T-cell (primary cell): ENCODE measurements around the gene GCK. TPM values are rescaled to one million over a fixed set of nuclear protein-coding genes. Genes with fewer than 3 reads are reported as not detected.

Experiments used
- ATAC-seq, 4 experiments: fragments of 200-7000 bp in 3 of 4; fragments of 150-1000 bp in 1 of 4; cut with Tn5 transposase; replicated peaks in 1 of 4; 1 replicate in 3 of 4; 2 replicates in 1 of 4; pipeline ENCODE4 v1.10.0; 2021; ENCODE audit warnings: moderate library complexity in 3 of 4, mild to moderate bottlenecking in 2 of 4, moderate number of reproducible peaks in 1 of 4
- CTCF ChIA-PET, 2 donors: fragments of 300-600 bp; sonication (Branson Sonifier 250); formaldehyde crosslinking; loops; one replicate each; lab custom pipeline; 2022; ENCODE audit warnings: antibody characterized with exemption in 2 of 2; lab: Charles Lee
- POLR2A ChIA-PET, 2 donors: fragments of 300-600 bp; sonication (Branson Sonifier 250); formaldehyde crosslinking; loops; one replicate each; lab custom pipeline; 2022; ENCODE audit warnings: antibody characterized with exemption in 2 of 2; lab: Charles Lee
- DNase-seq, 35 experiments: peaks; one replicate each; pipeline versions ENCODE4 v3.0.0 to v3.0.0-alpha.2; 2013 to 2023
- H3K27ac ChIP-seq: one replicate; pipeline ENCODE4 v1.5.1; 2013; ENCODE audit warnings: low read length
- H3K27me3 ChIP-seq, 2 experiments: replicated peaks in 1 of 2; 1 replicate in 1 of 2; 2 replicates in 1 of 2; pipeline versions ENCODE4 v1.6.1 to v1.7.0; 2013; ENCODE audit warnings: low read length in 1 of 2, mixed read lengths in 1 of 2; ENCODE audit not compliant: control insufficient read depth in 2 of 2, insufficient read depth in 2 of 2; ENCODE audit errors: extremely low read depth in 1 of 2
- H3K36me3 ChIP-seq, 2 donors: 1 replicate in 1 of 2; 2 replicates in 1 of 2; pipeline versions ENCODE4 v1.6.1 to v1.7.0; 2013; ENCODE audit warnings: low read length in 1 of 2; ENCODE audit not compliant: control insufficient read depth in 2 of 2, insufficient read depth in 1 of 2; ENCODE audit errors: extremely low read depth in 1 of 2
- H3K4me1 ChIP-seq, 2 experiments: 1 replicate in 1 of 2; 2 replicates in 1 of 2; pipeline versions ENCODE4 v1.6.1 to v1.7.0; 2013; ENCODE audit warnings: low read length in 2 of 2, mixed read lengths in 1 of 2; ENCODE audit not compliant: insufficient read depth in 2 of 2, control insufficient read depth in 1 of 2; ENCODE audit errors: extremely low read depth in 1 of 2
- H3K4me3 ChIP-seq, 2 donors: 1 replicate in 1 of 2; 2 replicates in 1 of 2; pipeline versions ENCODE4 v1.5.1 to v1.7.0; 2013; ENCODE audit warnings: mild to moderate bottlenecking in 2 of 2, low read length in 1 of 2, moderate library complexity in 1 of 2; ENCODE audit not compliant: control insufficient read depth in 1 of 2; ENCODE audit errors: extremely low read depth in 1 of 2
- H3K9me3 ChIP-seq: 2 replicates; pipeline ENCODE4 v1.7.0; 2013
- H3K27ac Mint-ChIP-seq, 2 donors: one replicate each; pipeline ENCODE4 v1.8.0; 2020 to 2021; ENCODE audit warnings: mild to moderate bottlenecking in 2 of 2, mixed read lengths in 2 of 2
- H3K27me3 Mint-ChIP-seq, 2 donors: one replicate each; pipeline ENCODE4 v1.8.0; 2021 to 2022; ENCODE audit warnings: mixed read lengths in 2 of 2
- H3K36me3 Mint-ChIP-seq: one replicate; pipeline ENCODE4 v1.8.0; 2021; ENCODE audit warnings: mixed read lengths
- H3K4me1 Mint-ChIP-seq, 3 donors: one replicate each; pipeline ENCODE4 v1.8.0; 2020 to 2022; ENCODE audit warnings: mixed read lengths in 3 of 3, mild to moderate bottlenecking in 1 of 3
- H3K4me3 Mint-ChIP-seq, 3 donors: one replicate each; pipeline ENCODE4 v1.8.0; 2020 to 2022; ENCODE audit warnings: mild to moderate bottlenecking in 3 of 3, mixed read lengths in 3 of 3, moderate library complexity in 3 of 3
- H3K9me3 Mint-ChIP-seq, 3 donors: one replicate each; pipeline ENCODE4 v1.8.0; 2020 to 2022; ENCODE audit warnings: mixed read lengths in 3 of 3
- WGBS: methylation state at CpG from one replicate; pipeline ENCODE4 v1.1.5; 2013; ENCODE audit warnings: missing lambda C conversion rate; ENCODE audit not compliant: insufficient coverage; 5-methylcytosine and 5-hydroxymethylcytosine counted together
- total RNA-seq, 35 experiments: library from RNA in 6 of 35; stranded (reverse) in 6 of 35; fragments of 120-200 nt in 1 of 35; gene quantifications; one replicate each; pipeline versions ENCODE4 v1.2.1 to v1.2.4 and lab custom pipeline; 2013 to 2026

The GCK gene
- total RNA-seq, 5 donors from 2014 or later (not counting 1 experiment from before 2014, with no cell fraction given): 0.28 to 0.82 (median 0.43) TPM; not detected in 1

DNA sequence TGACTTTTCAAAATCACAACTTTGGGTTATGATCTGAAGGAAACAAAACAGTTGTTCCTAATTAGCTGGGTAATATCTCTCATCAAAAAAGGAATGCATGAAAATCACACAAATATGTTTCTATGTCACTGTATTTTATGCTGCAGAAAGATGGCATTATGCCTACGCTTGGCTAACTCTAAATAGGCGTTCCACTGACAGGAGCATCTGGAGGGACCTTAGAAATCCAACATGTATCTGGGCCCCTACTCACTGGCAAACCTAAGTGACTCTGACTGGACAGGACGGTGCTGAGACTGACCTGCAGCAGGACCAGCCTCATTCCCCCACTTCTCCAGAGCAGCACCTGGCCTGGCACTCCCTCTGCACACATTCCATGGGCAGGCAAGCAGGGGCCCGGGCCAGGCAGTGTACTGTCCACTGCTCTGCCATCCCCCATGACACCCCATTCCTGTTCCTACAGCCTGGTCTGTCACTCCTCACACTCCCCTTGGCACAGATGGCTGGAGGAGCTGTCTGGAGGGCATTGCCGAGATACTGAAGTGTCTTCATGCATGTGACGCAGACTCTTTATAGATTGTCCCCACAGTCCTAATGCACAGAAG lies 45.5 kb downstream of the GCK start:
- Histone ChIP-seq H3K9me3 (no peaks in the 10 kb centered on the region), H3K36me3 (no peaks in the 10 kb centered on the region), H3K27ac (no peak overlapping the region), H3K27me3 (peaks cover 0 to 46% of the 10 kb centered on the region in 2 experiments), H3K4me3 (no peak overlapping the region), H3K4me1 (peaks cover 4 to 19% of the 10 kb centered on the region in 2 experiments)
- ChIA-PET CTCF (interaction anchor here in 1 of 2 donors (0.8 kb wide), 1 partner anchor 124 kb away, joined by 4 read pairs; no protein-coding TSS in a partner anchor), POLR2A (no interaction called here)
- WGBS: 88% methylated on average over 4 of the region's 6 CpGs
- Mint-ChIP-seq H3K4me1 (peaks cover 6 to 11% (median 10%) of the 10 kb centered on the region in 3 donors), H3K36me3 (no peaks in the 10 kb centered on the region), H3K9me3 (no peaks in the 10 kb centered on the region), H3K27ac (no peak overlapping the region), H3K4me3 (no peak overlapping the region), H3K27me3 (peaks cover 0 to 11% of the 10 kb centered on the region in 2 donors)
- DNase-seq (no peak), ATAC-seq (no peak)

DNA sequence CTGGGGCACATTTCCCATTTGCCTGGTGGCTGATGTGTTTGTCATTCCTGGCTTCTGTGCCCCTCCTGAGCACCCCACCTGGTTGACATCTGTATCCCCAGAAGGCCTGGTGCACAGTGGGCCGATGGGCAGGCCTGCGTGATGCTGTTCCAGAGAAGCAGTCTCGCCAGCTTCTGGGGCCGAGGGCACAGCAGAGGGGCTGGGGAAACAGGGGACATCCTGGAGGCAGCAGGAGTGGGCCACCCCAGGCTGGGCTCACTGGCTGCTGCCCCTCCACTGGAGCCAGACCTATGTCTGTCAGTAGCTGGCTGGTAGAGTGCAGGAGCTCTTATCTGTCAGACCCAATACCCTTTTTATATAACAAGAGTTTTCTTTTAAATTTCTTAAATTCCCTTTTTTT lies 47.2 kb downstream of the GCK start:
- POLR2A ChIA-PET: interaction anchor here in 1 of 2 donors (0.6 kb wide), 1 partner anchor 15 kb away, joined by 3 read pairs; no protein-coding TSS in a partner anchor
- peaks cover 0 to 11% of the 10 kb centered on the region in 2 donors for H3K27me3 Mint-ChIP-seq
- no peak for DNase-seq
- H3K36me3 ChIP-seq: no peaks in the 10 kb centered on the region
- no peak overlapping the region for H3K4me3 ChIP-seq
- H3K4me1 ChIP-seq: peaks cover 4 to 19% of the 10 kb centered on the region in 2 experiments
- peaks cover 6 to 11% (median 10%) of the 10 kb centered on the region in 3 donors for H3K4me1 Mint-ChIP-seq
- 91% methylated on average over 4 of the region's 4 CpGs for WGBS
- H3K36me3 Mint-ChIP-seq: no peaks in the 10 kb centered on the region
- H3K9me3 ChIP-seq: no peaks in the 10 kb centered on the region
- H3K27ac ChIP-seq: no peak overlapping the region
- ATAC-seq: no peak
- no peak overlapping the region for H3K27ac Mint-ChIP-seq
- no peaks in the 10 kb centered on the region for H3K9me3 Mint-ChIP-seq
- no peak overlapping the region for H3K4me3 Mint-ChIP-seq
- peaks cover 0 to 49% of the 10 kb centered on the region in 2 experiments for H3K27me3 ChIP-seq
- CTCF ChIA-PET: no interaction called here

- H3K27ac Mint-ChIP-seq: no peak within 1 kb of the TSS
These were observed 47.9 kb downstream of the GCK start, which contains the start of gene MYL7 for GRCh38 chr7:44141221-44141850. Gene MYL7 (minus strand): TSS chr7:44141332. CDS start chr7:44141305, 27 bp downstream.

DNA sequence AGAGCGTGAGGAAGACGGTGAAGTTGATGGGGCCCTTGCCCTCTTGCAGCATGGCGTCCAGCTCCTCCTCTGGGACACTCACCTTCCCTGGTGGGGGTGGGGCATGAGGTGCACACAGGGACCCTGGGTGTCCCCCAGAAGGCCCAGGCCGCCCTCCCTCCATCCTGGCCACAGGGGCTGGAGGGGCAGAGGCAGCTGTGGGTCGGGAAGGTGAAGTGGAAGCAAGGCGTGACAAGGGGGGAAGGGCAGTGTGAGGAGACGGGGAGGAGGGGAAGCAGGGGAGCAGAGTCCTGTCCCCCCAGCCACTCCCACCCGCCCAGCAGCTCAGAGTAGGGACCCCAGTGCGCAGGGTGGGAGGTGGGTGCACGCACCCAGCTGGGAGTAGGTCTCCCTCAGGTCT lies 48.9 kb downstream of the GCK start:
- no peak for DNase-seq

More at GRCh38 chr7:44141221-44141850, 47.9 kb downstream of the GCK start, which contains the start of gene MYL7:
- DNase-seq: no peak
- Histone ChIP-seq H3K36me3 (no peaks in the 10 kb centered on the region), H3K4me1 (peaks cover 4 to 14% of the 10 kb centered on the region in 2 experiments), H3K4me3 (no peak within 1 kb of the TSS), H3K27me3 (peaks cover 0 to 44% of the 10 kb centered on the region in 2 experiments), H3K9me3 (no peaks in the 10 kb centered on the region), H3K27ac (no peak within 1 kb of the TSS)
- 78% methylated on average over 4 of the region's 6 CpGs for WGBS
- Mint-ChIP-seq H3K36me3 (no peaks in the 10 kb centered on the region), H3K4me1 (peaks cover 6 to 9% (median 7%) of the 10 kb centered on the region in 3 donors), H3K4me3 (no peak within 1 kb of the TSS), H3K27me3 (peaks cover 0 to 7% of the 10 kb centered on the region in 2 donors), H3K9me3 (no peaks in the 10 kb centered on the region)
- CTCF ChIA-PET: no interaction called here
- POLR2A ChIA-PET: no interaction called here
- no peak for ATAC-seq

DNA sequence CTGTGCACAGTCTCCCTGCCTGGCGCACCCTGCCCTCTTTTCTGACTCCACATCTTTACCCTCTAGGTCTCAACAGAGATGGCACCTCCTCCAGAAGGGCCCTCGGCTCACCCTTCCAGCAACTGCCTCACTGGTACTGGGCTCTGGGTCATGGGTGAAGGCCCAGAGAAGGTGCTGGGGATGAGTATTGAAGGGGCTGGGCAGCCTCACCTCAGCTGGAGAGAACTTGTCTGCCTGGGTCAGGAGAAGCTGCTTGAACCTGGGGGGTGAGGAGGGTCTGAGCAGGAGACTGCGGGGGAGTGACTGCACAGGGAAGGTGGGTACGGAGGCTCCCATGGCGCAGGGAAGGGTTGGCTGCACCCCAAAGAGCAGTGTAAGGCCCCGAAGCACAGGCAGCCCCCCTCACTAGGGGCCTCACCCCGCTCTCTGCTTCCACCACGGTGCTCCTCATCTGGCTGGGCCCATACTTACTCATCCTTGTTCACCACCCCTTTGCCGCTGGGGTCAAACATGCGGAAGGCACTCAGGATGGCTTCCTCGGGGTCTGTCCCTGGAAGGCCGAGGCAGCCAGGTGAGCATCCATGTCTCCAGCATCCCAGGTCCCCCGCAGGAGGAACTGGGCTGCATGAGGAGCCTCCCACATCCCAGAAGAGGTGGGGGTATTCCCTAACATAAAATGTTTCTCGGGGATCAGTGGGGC lies 49.8 kb downstream of the GCK start:
- Mint-ChIP-seq H3K36me3 (no peaks in the 10 kb centered on the region), H3K4me3 (no peak overlapping the region), H3K9me3 (no peaks in the 10 kb centered on the region), H3K27ac (no peak overlapping the region), H3K27me3 (no peaks in the 10 kb centered on the region), H3K4me1 (no peaks in the 10 kb centered on the region)
- ChIA-PET POLR2A (no interaction called here), CTCF (no interaction called here)
- ATAC-seq: no peak
- Histone ChIP-seq H3K4me3 (no peak overlapping the region), H3K27ac (no peak overlapping the region), H3K27me3 (peaks cover 0 to 28% of the 10 kb centered on the region in 2 experiments), H3K9me3 (no peaks in the 10 kb centered on the region), H3K4me1 (no peaks in the 10 kb centered on the region), H3K36me3 (no peaks in the 10 kb centered on the region)
- no peak for DNase-seq
- WGBS: 91% methylated on average over 8 of the region's 14 CpGs

More for the DNA sequence above, 48.9 kb downstream of the GCK start:
- no peak for ATAC-seq
- Mint-ChIP-seq H3K4me1 (peaks cover 4% of the 10 kb centered on the region in 3 donors), H3K9me3 (no peaks in the 10 kb centered on the region), H3K27me3 (peaks cover 0 to 4% of the 10 kb centered on the region in 2 donors), H3K27ac (no peak overlapping the region), H3K4me3 (no peak overlapping the region), H3K36me3 (no peaks in the 10 kb centered on the region)
- peaks cover 0 to 5% of the 10 kb centered on the region in 2 experiments for H3K4me1 ChIP-seq
- no peak overlapping the region for H3K27ac ChIP-seq
- no peaks in the 10 kb centered on the region for H3K9me3 ChIP-seq
- no peaks in the 10 kb centered on the region for H3K36me3 ChIP-seq
- ChIA-PET POLR2A (no interaction called here), CTCF (no interaction called here)
- H3K27me3 ChIP-seq: peaks cover 0 to 37% of the 10 kb centered on the region in 2 experiments
- WGBS: 94% methylated on average over 3 of the region's 10 CpGs
- H3K4me3 ChIP-seq: no peak overlapping the region

DNA sequence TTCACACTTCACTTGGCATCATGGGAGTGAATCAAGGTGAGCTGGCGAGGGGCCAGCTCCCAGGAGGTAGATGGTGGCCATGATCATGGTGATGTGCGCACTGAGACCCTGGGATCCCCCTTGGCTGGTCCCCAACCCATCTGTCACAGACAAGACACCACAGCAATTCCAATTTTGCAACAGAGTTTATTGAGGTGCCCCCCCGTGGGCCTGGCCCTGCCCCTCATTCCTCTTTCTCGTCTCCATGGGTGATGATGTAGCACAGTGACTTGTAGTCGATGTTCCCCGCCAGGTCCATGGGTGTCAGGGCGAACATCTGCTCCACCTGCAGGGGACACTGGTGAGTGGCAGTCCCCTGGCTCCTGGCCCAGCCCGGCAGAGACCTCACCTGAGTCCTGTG lies 50.5 kb downstream of the GCK start:
- WGBS: 87% methylated on average over 5 of the region's 8 CpGs
- no peaks in the 10 kb centered on the region for H3K36me3 Mint-ChIP-seq
- POLR2A ChIA-PET: no interaction called here
- H3K4me3 ChIP-seq: no peak overlapping the region
- DNase-seq (no peak), ATAC-seq (no peak)
- no peaks in the 10 kb centered on the region for H3K27me3 Mint-ChIP-seq
- H3K27ac Mint-ChIP-seq: no peak overlapping the region
- no peak overlapping the region for H3K27ac ChIP-seq
- no peak overlapping the region for H3K4me3 Mint-ChIP-seq
- H3K4me1 Mint-ChIP-seq: no peaks in the 10 kb centered on the region
- H3K4me1 ChIP-seq: no peaks in the 10 kb centered on the region
- H3K9me3 Mint-ChIP-seq: no peaks in the 10 kb centered on the region
- H3K9me3 ChIP-seq: no peaks in the 10 kb centered on the region
- CTCF ChIA-PET: no interaction called here
- no peaks in the 10 kb centered on the region for H3K36me3 ChIP-seq
- H3K27me3 ChIP-seq: peaks cover 0 to 25% of the 10 kb centered on the region in 2 experiments
